Skin of body (tissue), 3 donors: Measurements from ENCODE around the gene CABP2. TPM values are rescaled to one million over a fixed set of nuclear protein-coding genes. Genes with fewer than 3 reads are reported as not detected.
"Not testable (repeated sequence)": the region's sequence is repeated elsewhere in the genome, so short reads cannot be mapped to it uniquely, and the experiment has no call there.

Experiments
- DNase-seq: peaks from one replicate; lab custom pipeline; 2025; lab: John Stamatoyannopoulos, UW
- small RNA-seq: library from RNA; depleted of rRNA; stranded (forward); fragments of <200 nt; gene quantifications from one replicate; pipeline ENCODE3, GENCODE V24; 2014; ENCODE audit warnings: low replicate concordance
- total RNA-seq: library from RNA; depleted of rRNA; stranded (reverse); fragments of >200 nt; gene quantifications from one replicate; pipeline ENCODE4 v1.2.3, GENCODE V29; 2014

Gene CABP2
- total RNA-seq, 1 donor from 2014 or later = not detected

DNA sequence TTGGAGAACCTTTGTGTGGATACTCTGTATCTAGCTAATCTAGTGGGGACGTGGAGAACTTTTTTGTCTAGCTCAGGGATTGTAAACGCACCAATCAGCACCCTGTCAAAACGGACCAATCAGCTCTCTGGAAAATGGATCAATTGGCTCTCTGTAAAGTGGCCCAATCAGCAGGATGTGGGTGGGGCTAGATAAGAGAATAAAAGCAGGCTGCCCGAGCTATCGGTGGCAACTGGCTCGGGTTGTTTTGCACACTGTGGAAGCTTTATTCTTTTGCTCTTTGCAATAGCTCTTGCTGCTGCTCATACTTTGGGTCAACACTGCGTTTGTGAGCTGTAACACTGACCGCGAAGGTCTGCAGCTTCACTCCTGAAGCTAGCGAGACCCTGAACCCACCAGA, 46.6 kb downstream of the CABP2 start:
- DNase-seq = not testable (repeated sequence)

DNA sequence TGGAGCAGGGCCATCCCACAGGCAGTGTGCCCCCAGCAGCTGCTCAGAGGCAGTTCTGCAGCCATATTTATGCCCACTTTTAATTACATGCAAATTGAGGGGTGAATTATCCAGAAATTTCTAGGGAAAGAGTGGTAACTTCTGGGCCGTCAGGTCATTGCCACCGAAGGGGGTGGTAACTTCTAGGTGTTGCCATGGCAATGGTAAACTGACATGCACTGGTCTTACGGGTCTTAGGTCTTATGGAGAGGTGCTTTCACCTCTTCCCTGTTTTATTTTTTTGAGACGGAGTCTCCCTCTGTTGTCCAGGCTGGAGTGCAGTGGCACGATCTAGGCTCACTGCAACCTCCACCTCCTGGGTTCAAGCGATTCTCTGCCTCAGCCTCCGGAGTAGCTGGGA, 50.4 kb downstream of the CABP2 start:
- no peak for DNase-seq

DNA sequence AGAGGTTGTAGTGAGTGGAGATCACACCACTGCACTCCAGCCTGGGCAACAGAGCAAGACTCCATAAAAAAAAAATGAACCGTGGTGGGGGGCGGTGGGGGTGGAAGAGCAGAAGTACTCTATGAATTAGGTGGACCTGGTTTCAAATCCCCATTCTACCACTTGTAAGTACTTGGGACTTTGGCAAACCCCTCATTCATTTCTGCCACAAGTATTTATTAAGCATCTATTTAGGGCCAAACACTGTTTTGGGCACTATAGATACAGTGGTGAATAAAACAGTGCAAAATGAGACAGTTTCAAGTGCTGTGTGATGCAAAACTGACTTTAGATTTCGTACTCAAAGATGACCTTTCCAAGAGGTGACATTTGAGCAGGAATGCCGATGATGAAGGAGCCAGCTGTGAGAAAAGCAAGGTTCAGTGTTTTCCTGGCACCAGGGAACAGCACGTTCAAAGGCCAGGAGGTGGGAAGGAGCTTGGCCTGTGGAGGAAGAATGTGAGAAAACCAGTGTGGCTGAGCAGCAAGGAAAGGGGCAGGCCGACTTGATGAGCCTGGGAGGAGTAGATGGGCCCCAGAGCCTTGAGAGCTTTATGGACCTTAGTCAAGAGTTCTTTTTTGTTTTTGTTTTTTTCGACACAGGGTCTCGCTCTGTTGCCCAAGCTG, 52.8 kb downstream of the CABP2 start:
- no peak for DNase-seq

DNA sequence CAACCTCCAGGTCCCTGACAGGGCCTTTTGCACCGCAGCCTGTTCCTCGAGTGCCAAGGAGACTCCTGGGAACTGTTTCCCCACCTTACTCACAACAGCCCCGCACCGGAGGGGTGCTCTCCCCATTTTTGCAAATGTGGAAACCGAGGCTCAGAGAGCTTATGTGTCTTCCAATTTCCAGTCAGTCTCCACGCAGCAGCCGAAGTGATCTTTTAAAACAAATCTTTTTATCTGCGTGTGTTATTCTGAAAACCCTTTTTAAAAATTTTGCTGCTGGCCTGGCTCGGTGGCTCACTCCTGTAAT, 53.8 kb downstream of the CABP2 start:
- no peak for DNase-seq

Small RNA genes lying within 50 kb of the gene (small RNA-seq; reads per million reads assigned to genes)
- gene MIR6752 = not detected

Other genes with a start within 250 kb of the CABP2 start
- gene ANKRD13D, start 234.1 kb downstream of the CABP2 start, total RNA-seq = 33.0 TPM
- 13.4 TPM for gene SSH3, start 219.9 kb downstream of the CABP2 start, total RNA-seq
- gene POLD4, start 169.9 kb downstream of the CABP2 start, total RNA-seq = 9.5 TPM
- 0.89 TPM for gene CLCF1, start 149.8 kb downstream of the CABP2 start, total RNA-seq
- 9.6 TPM for gene RAD9A, start 131.5 kb downstream of the CABP2 start, total RNA-seq
- 78.3 TPM for gene PPP1CA, start 121.6 kb downstream of the CABP2 start, total RNA-seq
- gene TBC1D10C, start 119.4 kb downstream of the CABP2 start, total RNA-seq = 1.2 TPM
- gene CARNS1, start 107.8 kb downstream of the CABP2 start, total RNA-seq = 3.8 TPM
- gene RPS6KB2, start 95.0 kb downstream of the CABP2 start, total RNA-seq = 39.8 TPM
- 0.89 TPM for gene PTPRCAP, start 85.8 kb downstream of the CABP2 start, total RNA-seq
- 30.2 TPM for gene CORO1B, start 80.0 kb downstream of the CABP2 start, total RNA-seq
- not detected for gene GPR152, start 70.7 kb downstream of the CABP2 start, total RNA-seq
- 0.49 TPM for gene CABP4, start 68.1 kb downstream of the CABP2 start, total RNA-seq
- gene TMEM134, start 54.2 kb downstream of the CABP2 start, total RNA-seq = 33.7 TPM
- 42.8 TPM for gene AIP, start 40.4 kb downstream of the CABP2 start, total RNA-seq
- 7.5 TPM for gene PITPNM1, start 18.1 kb downstream of the CABP2 start, total RNA-seq
- 4.5 TPM for gene CDK2AP2, start 15.3 kb downstream of the CABP2 start, total RNA-seq
- 333 TPM for gene GSTP1, start 60.4 kb upstream of the CABP2 start, total RNA-seq
- 121 TPM for gene NDUFV1, start 83.5 kb upstream of the CABP2 start, total RNA-seq
- gene NUDT8, start 106.5 kb upstream of the CABP2 start, total RNA-seq = 6.0 TPM
- gene TBX10, start 116.3 kb upstream of the CABP2 start, total RNA-seq = not detected
- 0.20 TPM for gene ACY3, start 127.3 kb upstream of the CABP2 start, total RNA-seq
- gene ALDH3B2, start 151.2 kb upstream of the CABP2 start, total RNA-seq = 19.1 TPM